Stimulated activated CD4-positive, alpha-beta T cell treated with anti-CD3 and anti-CD28 coated beads, Interleukin-12 subunit alpha, Interleukin-12 subunit beta, amount 100 ng/mL, for 4 hours (primary cell): ENCODE measurements around the gene CGB1.
"Not testable (repeated sequence)": the region's sequence is repeated elsewhere in the genome, so short reads cannot be mapped to it uniquely, and the experiment has no call there.

Experiments
- DNase-seq: peaks from one replicate; pipeline ENCODE4 v3.0.0-alpha.2; 2020

The CGB1 gene

DNA sequence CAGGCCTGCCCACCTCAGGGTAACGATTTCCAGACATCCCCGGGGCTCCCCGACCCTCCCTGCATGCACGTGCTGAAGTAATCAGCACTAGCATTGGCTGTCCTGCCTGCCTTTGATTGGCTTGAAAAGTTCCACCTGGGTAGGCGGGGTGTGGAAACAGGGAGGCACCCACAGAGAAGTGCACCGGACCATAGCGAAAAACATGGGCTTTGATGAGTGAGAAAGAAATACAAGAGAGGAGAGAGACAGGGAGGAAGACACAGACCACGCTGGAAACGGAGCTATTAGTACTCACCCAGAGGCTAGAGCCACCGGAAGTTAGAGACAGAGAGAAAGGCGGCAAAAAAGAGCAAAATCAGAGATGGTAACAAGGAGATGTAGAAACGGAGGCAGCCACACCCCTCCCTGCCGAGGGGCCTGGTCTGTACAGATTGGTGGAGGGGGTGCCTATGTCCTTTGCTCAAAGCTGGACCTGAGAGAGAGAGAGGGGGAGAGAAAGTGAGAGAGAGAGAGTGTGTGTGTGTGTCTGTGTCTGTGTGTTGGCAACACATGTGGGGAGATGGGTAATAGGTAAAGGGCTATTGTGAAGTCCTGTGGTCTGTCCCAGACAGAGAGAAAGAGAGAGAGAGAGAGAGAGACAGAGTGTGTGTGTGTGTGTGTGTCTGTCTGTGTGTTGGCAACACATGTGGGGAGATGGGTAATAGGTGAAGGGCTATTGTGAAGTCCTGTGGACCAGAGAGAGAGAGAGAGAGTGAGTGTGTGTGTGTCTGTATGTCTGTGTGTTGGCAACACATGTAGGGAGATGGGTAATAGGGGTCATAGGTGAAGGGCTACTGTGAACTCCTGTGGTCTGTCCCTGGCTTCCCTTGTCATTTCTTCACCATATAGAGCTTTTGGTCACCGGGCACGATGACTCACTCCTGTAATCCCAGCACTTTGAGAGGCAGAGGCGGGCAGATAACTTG is 15.5 kb downstream of the CGB1 start:
- DNase-seq, result no peak

DNA sequence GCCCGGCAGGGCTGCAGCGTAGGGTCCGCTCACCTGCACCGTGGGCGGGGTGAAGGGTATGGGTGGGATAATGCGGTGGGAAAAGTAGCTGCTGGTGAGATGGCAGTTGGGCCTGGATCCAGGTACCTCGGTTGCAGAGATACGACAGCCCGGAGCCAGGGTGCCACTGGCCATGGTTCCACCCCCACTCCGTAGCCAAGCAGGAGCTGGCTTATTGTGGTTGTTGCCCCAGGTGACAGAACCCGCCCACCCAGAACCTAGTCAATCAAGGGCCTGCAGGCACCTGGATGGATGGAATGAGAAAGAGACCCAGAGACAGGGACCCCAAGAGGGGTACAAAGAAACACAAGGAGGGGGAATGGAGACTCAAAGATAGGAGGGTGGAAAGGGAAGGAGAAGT is 16.4 kb downstream of the CGB1 start:
- DNase-seq, result no peak

DNA sequence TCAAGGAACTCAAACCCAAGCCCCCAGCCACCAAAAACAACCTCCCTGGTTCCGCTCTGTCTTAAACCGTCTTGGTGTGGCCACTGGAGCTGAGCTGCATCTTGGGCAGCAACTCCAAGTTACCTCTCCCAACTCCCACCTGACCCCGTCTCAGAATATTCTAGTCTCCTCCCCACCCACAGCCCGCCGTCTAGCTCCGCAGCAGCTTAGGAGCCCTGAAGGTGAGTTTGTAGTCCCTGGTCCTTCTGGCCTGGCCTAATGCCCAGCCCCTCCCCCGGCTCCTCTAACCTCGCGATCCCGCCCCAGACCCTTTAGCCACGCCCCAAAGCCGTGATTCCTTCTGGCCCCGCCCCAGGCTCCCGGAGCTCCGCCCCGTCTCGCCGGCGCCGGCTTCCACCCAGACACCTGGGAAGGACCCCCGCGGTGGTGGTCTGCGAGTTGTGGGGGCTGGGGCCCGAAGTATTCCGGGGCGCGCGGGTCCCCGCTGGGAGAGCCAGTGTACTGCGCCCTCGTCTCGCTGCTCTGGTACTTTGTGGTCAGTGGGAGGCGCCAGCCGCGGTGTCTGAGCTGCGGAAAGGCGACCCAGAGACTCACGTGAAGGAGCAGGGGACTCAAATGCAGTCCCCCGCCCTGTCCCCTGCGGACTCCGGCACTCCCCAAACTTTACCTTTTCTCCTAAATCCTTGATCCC is 17.3 kb downstream of the CGB1 start:
- DNase-seq, result peak; percentile 64

DNA sequence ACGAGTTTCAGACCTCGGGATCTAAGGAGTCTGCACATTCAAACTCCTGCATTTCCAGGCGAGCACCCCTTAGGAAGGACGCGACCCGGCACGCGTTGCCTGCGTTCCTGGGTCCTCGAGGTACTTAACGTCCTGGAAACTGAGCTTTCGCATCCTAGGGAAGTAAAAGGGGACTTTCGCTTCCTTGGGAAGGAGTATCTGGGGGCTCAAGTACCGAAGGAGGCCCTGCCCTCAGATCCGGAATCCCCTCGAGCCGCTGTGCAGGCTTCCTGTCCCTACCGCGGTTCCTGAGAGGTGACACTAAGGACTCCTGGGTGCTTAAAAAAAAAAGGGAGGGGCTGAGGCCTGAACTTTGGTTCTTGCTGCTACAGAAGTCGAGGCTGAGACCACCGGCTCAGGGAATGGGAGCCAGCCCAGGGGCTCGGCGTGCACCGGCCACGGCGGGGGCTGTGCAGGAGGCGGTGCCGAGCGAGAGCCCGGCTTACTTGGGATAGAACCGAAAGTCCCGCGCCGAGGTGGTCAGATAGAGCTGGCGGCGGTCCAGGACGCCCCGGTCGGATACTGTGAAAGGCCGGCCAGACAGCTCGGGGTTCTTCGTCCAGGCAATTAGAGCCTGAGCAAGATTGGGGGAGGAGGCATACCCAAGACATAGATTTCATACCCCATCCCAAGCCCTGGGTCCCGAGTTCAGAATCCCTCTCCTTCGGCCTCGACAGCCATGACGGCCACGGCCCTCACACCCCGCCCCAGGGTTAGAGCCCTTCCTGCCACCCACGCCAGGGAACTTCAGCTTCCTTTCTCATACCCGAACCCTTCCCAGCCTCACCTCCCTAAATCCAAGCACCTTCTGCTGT is 18.1 kb downstream of the CGB1 start:
- DNase-seq, result not testable (repeated sequence)

DNA sequence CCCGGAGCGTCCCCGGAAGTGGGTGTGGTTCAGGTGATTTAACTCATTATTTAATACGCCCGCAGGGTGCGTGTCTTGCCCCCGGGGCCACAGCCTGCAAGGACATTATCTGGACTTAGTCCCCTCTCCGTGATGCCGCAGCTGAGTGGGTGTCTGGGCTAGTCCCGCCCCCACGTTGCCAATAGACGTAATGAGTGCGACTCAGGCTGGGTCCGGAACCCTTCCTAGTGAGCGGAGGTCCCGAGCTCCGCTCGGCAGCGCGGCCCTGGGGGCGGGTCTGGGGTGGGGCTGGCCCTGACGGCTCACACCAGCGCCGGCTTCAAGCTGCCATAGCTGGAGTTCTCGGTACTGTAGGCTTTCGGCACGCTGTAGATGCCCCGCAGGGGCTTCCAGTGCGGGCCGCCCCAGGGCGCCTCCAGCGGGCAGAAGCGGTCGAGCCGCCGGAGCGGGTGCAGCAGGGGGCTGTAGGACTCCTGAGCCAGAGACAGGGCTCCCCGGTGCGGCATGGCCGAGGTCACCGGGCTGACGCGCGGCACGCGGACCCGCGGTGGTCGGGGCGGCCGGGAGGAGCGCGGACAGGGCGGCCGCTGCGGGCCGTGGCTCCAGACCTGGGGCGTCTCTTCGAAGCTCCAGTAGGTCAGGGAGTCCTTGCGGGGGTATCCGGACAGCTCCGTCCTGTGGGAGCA is 18.9 kb downstream of the CGB1 start:
- DNase-seq, result peak; percentile 58

DNA sequence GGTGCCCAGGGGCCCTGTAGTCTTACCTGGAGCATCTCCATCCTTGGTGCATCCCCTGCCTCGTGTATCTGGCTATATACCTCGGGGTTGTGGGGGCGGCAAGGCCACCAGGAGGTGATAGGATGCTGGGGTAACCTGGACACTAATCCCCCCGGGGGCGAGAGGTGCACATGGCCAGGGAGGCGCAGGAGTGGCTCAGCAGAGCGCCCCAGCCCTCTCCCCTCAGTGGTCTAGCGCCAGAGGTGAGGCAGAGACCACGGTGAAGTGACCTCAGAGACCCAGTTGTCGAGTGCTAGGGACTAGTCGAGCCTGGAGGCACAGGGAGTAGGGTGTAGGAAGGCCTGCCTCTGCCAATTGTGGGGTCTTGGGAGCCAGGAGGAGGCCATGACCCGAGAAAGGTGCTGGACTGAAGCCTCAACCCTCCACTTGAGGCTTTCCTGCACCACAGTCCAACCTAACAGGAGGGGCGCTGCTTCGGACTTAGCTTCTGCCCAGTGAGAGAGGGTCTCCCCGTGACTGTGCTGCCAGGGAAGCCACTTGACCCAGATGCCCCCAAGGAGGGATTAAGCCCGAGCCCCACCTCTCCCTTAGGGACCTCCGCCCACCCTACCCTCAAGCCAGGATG is 19.5 kb downstream of the CGB1 start, which contains the start of gene LHB:
LHB (minus strand) TSS at position 51 of the 625 bp plus-strand sequence; CDS start at position 41, 10 bp downstream.
- no peak for DNase-seq

DNA sequence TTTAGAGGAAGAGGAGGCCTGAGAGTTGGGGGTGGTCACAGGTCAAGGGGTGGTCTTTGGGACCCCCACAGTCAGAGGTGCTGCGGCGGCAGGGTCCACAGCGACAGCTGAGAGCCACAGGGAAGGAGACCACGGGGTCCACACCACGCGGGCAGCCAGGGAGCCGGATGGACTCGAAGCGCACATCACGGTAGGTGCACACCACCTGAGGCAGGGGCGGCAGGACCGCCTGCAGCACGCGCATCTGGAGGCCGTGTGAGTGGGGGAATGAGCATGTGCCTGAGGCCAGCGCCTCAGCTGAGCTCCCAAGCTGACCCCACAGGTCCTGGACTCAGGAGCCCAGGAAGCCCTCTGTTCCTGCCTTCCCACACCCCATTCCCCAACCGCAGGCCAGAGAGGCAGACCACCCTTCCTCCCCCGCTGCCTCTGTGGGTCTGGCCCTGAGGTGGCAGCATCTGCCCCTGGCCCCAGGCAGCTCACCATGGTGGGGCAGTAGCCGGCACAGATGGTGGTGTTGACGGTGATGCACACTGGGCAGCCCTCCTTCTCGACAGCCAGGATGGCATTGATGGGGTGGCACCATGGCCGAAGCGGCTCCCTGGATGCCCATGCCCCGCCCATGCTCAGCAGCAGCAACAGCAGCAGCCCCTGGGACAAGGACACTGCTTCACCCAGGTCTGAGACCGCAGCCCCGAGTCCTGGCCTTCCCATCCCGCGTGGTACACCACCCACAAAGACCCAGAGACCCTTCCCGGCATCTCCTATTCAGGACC is 20.4 kb downstream of the CGB1 start:
- no peak for DNase-seq

DNA sequence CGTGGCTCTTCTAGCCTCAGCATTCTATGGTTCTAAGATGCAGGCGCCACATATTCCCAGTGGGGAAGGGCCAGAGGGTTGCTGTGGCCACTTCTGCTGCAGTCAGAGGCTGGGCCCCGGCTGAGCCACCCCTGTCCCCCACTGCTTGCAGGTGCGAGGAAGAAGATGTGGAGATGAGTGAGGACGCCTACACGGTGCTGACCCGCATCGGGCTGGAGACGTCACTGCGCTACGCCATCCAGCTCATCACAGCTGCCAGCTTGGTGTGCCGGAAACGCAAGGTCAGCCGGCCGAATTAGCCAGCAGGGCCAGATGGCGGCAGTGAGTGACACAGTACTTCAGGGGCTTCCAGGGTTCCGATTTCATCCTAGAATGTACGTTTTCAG is 21.8 kb downstream of the CGB1 start:
- no peak for DNase-seq

DNA sequence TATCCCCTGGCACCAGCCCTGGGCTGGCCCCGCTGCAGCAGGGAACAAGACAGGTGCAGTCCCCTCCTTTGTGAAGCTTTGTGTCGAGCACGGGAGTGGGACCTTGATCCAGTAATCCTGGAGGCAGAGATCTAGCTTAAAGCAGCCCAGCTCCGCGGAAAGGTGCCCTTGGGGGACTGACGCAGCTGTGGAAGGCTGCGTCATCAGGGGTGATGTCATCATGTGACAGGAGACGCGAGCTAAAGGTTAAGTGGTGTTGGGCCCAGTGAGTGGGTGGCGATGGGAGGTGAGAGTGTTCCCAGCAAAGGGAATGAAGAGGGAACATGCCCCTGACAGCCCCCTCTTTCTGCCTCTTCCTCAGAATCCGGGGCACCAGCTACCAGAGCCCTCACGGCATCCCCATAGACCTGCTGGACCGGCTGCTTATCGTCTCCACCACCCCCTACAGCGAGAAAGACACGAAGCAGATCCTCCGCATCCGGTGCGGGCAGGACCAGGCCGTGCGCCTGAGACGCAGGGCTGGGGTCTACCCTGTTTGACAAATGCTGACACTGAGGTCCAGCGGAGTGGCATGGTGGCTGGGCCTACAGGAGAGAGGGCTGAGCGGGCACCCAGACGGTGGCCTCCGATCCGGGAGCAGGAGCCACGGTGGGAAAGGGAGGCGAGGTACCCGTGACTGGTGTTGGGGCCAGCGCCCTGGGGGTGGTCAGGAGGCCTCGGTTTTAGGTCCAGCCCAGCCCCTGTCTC is 22.4 kb downstream of the CGB1 start:
- DNase-seq, result no peak

DNA sequence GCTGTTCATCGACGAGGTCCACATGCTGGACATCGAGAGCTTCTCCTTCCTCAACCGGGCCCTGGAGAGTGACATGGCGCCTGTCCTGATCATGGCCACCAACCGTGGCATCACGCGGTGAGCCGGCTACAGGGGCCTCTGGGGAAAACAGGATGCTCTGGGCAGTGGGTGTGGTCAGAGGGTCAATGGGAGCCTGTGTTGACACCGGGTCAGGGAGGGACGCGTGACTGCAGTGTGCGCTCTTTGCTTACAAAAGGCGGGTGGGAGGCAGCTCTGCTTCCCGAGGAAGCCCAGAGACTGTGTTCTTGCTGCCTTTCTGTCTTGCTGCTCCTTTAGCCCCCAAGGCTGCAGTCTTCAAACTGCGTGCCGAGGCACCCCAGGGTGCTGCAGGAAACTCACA is 25.5 kb downstream of the CGB1 start:
- no peak for DNase-seq

DNA sequence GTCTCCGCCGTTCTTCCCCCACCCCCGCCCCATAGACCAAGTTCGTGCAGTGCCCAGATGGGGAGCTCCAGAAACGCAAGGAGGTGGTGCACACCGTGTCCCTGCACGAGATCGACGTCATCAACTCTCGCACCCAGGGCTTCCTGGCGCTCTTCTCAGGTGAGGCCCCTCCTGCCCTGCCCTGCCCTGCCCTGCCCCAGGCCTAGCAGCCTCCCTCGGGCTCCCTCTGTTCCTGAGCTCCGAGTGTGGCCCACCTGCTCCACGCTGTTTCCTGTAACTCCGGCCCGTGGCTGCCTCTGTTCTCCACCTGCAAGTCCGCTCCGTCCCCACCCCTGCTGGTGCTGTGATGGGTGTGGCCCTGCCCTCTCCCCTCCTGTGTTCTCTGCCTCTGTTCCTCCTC is 26.2 kb downstream of the CGB1 start:
- no peak for DNase-seq

DNA sequence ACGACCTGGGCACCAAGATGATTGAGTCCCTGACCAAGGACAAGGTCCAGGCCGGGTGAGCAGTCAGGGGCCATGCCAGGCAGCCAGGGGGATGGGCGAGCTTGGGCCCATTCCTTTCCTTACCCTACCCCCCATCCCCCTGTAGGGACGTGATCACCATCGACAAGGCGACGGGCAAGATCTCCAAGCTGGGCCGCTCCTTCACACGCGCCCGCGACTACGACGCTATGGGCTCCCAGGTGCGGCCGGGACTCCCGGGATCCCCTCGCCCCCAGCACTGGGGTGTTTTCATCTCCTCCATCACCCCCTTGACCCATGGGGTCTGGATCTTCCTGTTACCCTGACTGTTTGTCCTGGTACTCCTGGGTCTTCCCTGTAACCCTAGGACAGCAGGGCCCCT is 26.9 kb downstream of the CGB1 start:
- DNase-seq, result no peak

DNA sequence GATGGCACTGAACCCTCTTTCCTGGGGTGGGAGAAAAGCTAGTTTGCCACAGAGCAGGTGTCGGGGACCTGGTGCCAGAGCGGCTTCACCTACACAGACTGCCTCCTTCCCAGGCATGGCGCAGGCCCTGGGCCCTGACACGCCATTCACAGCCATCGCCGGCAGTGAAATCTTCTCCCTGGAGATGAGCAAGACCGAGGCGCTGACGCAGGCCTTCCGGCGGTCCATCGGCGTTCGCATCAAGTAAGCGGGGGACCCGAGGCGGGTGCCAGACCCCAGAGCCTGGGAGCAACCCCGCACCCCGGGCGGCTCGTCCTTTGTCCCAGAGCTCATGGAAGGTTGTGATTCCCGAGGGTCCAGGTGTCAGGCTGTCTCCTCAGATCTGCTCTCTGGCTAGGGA is 29.8 kb downstream of the CGB1 start:
- no peak for DNase-seq

DNA sequence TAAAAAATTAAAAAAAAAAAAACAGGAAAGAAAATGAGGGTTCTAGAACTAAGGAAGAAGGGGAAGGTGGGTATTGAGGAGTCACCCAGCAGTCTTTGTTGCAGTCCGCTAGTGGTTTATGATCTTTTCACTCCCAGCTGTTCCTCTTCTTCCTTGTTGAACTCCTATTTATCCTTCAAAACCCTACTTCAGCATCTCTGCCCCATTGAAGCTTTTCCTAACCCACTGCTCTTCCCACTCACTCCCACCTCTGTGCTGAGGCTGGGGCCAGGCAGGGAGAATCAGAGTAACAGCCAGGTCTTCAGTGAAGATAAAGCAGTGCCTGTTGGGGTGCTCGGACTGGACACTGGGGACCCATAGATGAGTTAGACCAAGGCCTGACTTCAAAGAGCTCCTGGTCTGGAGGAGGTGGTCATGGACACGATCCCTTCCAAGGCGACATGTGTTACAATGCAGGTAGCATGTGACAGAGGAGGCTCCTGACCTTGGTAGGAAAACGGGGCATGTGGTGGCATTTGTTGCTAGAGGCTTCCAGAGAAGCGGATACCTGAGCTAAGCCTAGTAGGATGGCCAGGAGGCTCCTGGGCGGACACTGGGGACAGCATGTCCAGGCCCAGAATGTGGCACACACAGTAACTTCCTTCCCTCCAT is 31.6 kb downstream of the CGB1 start:
- DNase-seq, result no peak

DNA sequence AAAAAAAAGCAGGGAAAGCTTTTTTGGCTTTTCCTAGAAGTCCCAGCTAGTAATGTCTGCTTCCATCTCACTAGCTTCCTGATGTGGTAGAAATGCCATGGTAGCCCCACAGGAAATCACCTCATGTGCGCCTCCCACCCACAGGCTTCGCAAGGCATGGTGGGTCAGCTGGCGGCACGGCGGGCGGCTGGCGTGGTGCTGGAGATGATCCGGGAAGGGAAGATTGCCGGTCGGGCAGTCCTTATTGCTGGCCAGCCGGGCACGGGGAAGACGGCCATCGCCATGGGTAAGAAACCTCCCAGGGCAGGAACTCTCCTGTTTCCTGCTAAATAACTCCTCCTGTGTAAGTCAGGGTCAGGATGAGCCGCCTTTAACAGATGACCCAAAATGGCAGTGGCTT is 32.6 kb downstream of the CGB1 start:
- no peak for DNase-seq

DNA sequence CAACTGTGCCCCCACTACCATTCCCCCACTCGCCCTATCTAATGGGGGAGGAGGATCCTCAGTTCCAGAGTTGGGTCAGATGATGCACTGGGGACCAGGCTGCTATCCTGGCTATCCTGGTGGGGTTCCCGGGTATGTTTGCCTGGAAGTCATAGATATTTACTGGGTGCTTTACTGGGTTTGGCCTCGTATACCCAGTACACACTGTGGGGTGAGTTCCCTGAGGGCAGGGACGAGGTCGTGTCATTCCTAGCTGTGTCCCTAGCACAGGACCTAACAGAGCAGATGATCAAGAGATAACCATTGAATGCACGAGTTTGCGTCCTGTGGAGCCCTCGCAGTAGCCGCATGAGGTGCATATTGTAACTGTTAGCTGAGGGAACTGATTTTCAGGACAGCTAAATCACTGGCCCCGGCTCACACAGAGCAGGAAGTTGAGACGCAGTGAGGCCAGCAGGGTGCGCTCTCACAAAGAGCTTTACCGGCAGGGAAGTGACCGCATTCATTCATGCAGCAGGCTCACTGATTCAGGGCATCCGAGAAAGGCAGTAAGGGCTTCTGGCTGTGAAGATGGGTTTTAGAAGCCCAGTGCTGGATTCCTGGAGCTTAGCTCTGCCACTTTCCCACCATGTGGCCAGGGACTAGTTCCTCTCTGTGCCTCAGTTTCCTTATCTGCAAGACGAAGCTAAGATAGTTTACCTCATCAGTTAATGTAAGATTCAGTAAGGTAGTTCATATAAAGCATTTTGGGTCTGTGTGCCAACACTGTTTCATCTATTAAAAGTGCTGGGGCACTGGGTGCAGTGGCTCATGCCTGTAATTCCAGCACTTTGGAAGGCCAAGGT is 37.0 kb downstream of the CGB1 start:
- peak; percentile 54 for DNase-seq

DNA sequence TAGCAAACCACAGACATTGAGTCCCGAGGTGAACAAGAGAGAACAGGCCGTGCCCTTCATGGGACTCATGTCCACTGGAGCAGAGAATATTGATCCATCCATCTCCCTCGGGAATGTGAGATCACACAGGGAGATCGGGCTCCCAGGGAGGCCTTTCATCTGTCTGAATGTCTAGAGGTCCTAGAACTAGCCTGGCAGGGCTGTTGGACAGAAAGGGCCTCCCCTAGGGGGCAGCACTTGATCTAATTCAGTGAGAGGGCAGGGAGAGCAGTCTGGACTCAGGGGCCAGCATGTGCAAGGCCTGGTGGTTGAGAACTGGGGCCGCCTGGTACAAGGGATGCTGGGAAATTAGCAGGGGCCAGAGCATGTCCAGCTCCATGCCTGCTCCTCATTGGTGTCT is 38.7 kb downstream of the CGB1 start:
- DNase-seq, result peak; percentile 50

DNA sequence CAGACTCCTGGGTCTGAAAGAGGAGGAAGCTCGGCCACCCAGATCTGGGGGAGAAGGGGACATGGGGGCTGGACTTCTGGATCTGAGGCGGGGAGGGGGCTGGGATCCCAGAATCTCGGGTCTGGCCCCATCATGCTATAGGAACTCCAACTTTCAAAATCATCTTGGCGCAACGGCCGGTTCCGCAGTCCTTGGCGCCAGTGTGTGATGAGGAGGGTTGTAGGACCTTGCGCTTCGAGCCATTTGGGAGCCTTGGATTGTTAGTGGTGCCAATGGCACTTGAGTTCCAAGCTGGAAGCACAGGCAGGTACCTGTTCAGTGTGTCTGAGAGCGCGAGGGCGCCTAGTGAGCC is 42.7 kb downstream of the CGB1 start:
- no peak for DNase-seq
